ENCODE results near the gene DNAH3.

DNAH3 gene

GRCh38 chr16:21088646-21089538 lies 61.8 kb downstream of the DNAH3 start:
- Histone ChIP-seq H4K20me1 (ENCODE audit: insufficient read depth, low read length) (no peaks in the 10 kb centered on the region), H3K36me3 (ENCODE audit: insufficient read depth, low read length) (no peaks in the 10 kb centered on the region), H3K4me2 (ENCODE audit: low read length) (no peak overlapping the region), H3K79me2 (ENCODE audit: insufficient read depth, low read length) (no peaks in the 10 kb centered on the region), H3K9me2 (ENCODE audit: low read depth, low read length) (no peaks in the 10 kb centered on the region), H2AFZ (ENCODE audit: low read length) (no peak overlapping the region), H3K9me3 (ENCODE audit: low read length) (peaks cover 4% of the 10 kb centered on the region; the same call in 1 of the 2 replicates), H3K27me3 (ENCODE audit: insufficient read depth, low read length) (no peaks in the 10 kb centered on the region; the same call in 1 of the 2 replicates), H3K27ac (ENCODE audit: low read depth, low read length, poor library complexity, severe bottlenecking) (no peak overlapping the region), H3K9ac (ENCODE audit: low read length) (no peak overlapping the region), H3K4me1 (ENCODE audit: insufficient read depth, low read length, severe bottlenecking) (no peaks in the 10 kb centered on the region), H3F3A (ENCODE audit: insufficient read depth, low read length) (no peaks in the 10 kb centered on the region), H3K4me3 (ENCODE audit: low read depth, low read length, poor library complexity, severe bottlenecking) (no peak overlapping the region)
- no peak for TF ChIP-seq EZH2 (IDR thresholded peaks at IDR 0.05; ENCODE audit: borderline replicate concordance, low read length)
- TF ChIP-seq CTCF (IDR thresholded peaks at IDR 0.05; ENCODE audit: low read length), result no peak

GRCh38 chr16:21088143-21088542 lies 62.5 kb downstream of the DNAH3 start:
- H3K27ac ChIP-seq (ENCODE audit: low read depth, low read length, poor library complexity, severe bottlenecking), result no peak overlapping the region
- H4K20me1 ChIP-seq (ENCODE audit: insufficient read depth, low read length), result no peaks in the 10 kb centered on the region
- H3K4me3 ChIP-seq (ENCODE audit: low read depth, low read length, poor library complexity, severe bottlenecking), result no peak overlapping the region
- no peaks in the 10 kb centered on the region for H3F3A ChIP-seq (ENCODE audit: insufficient read depth, low read length)
- no peaks in the 10 kb centered on the region; the same call in 1 of the 2 replicates for H3K27me3 ChIP-seq (ENCODE audit: insufficient read depth, low read length)
- H3K4me2 ChIP-seq (ENCODE audit: low read length), result no peak overlapping the region
- no peaks in the 10 kb centered on the region for H3K9me3 ChIP-seq (ENCODE audit: low read length)
- H3K9me2 ChIP-seq (ENCODE audit: low read depth, low read length), result no peaks in the 10 kb centered on the region
- H3K4me1 ChIP-seq (ENCODE audit: insufficient read depth, low read length, severe bottlenecking), result no peaks in the 10 kb centered on the region
- no peak overlapping the region for H2AFZ ChIP-seq (ENCODE audit: low read length)
- H3K79me2 ChIP-seq (ENCODE audit: insufficient read depth, low read length), result no peaks in the 10 kb centered on the region
- no peaks in the 10 kb centered on the region for H3K36me3 ChIP-seq (ENCODE audit: insufficient read depth, low read length)
- no peak overlapping the region for H3K9ac ChIP-seq (ENCODE audit: low read length)
- TF ChIP-seq CTCF (IDR thresholded peaks at IDR 0.05; ENCODE audit: low read length), result no peak
- TF ChIP-seq EZH2 (IDR thresholded peaks at IDR 0.05; ENCODE audit: borderline replicate concordance, low read length), result no peak

GRCh38 chr16:21084631-21085225 lies 65.9 kb downstream of the DNAH3 start:
- H3K36me3 ChIP-seq (ENCODE audit: insufficient read depth, low read length), result no peaks in the 10 kb centered on the region

More at GRCh38 chr16:21084631-21085225, 65.9 kb downstream of the DNAH3 start:
- Histone ChIP-seq H3F3A (ENCODE audit: insufficient read depth, low read length) (no peaks in the 10 kb centered on the region), H2AFZ (ENCODE audit: low read length) (no peak overlapping the region), H4K20me1 (ENCODE audit: insufficient read depth, low read length) (no peaks in the 10 kb centered on the region), H3K9me3 (ENCODE audit: low read length) (no peaks in the 10 kb centered on the region), H3K9me2 (ENCODE audit: low read depth, low read length) (no peaks in the 10 kb centered on the region), H3K27me3 (ENCODE audit: insufficient read depth, low read length) (no peaks in the 10 kb centered on the region), H3K9ac (ENCODE audit: low read length) (no peak overlapping the region), H3K4me2 (ENCODE audit: low read length) (no peak overlapping the region), H3K27ac (ENCODE audit: low read depth, low read length, poor library complexity, severe bottlenecking) (no peak overlapping the region), H3K79me2 (ENCODE audit: insufficient read depth, low read length) (no peaks in the 10 kb centered on the region), H3K4me3 (ENCODE audit: low read depth, low read length, poor library complexity, severe bottlenecking) (no peak overlapping the region), H3K4me1 (ENCODE audit: insufficient read depth, low read length, severe bottlenecking) (no peaks in the 10 kb centered on the region)
- TF ChIP-seq CTCF (IDR thresholded peaks at IDR 0.05; ENCODE audit: low read length) (no peak), EZH2 (IDR thresholded peaks at IDR 0.05; ENCODE audit: borderline replicate concordance, low read length) (no peak)

Data from OCI-LY1 (cell line).